Uterus (tissue), 4 donors: ENCODE data around the gene SCN5A. TPM values are rescaled to one million over a fixed set of nuclear protein-coding genes. Genes with fewer than 3 reads are reported as not detected.

ENCODE experiments used
- DNase-seq, 2 donors: peaks; one replicate each; pipeline ENCODE4 v3.0.0-alpha.2; 2019 to 2020
- H3K27ac ChIP-seq, 2 donors: fragments of 200-600 bp; sonication (generic); 1 replicate in 1 of 2; 2 replicates in 1 of 2; pipeline ENCODE4 v1.5.1; 2016 to 2018
- H3K27me3 ChIP-seq, 2 donors: fragments of 200-600 bp; sonication (generic); one replicate each; pipeline ENCODE4 v1.5.1; 2018 to 2019; ENCODE audit warnings: control low read depth in 1 of 2
- H3K36me3 ChIP-seq, 2 donors: fragments of 200-600 bp; sonication (generic); one replicate each; pipeline ENCODE4 v1.5.1; 2019; ENCODE audit warnings: control low read depth in 1 of 2
- H3K4me1 ChIP-seq, 2 donors: fragments of 200-600 bp; sonication (generic); one replicate each; pipeline ENCODE4 v1.5.1; 2018 to 2019; ENCODE audit warnings: control low read depth in 1 of 2
- H3K4me3 ChIP-seq, 2 donors: fragments of 200-600 bp; sonication (generic); 1 replicate in 1 of 2; 2 replicates in 1 of 2; pipeline ENCODE4 v1.5.1; 2018 to 2019; ENCODE audit warnings: mild to moderate bottlenecking in 1 of 2
- H3K9me3 ChIP-seq, 2 donors: fragments of 200-600 bp; sonication (generic); one replicate each; pipeline ENCODE4 v1.5.1; 2019; ENCODE audit warnings: control low read depth in 1 of 2
- POLR2A ChIP-seq, 2 donors: fragments of 450-650 bp; IDR thresholded peaks; one replicate each; pipeline ENCODE4 v1.6.1; 2016; ENCODE audit warnings: antibody characterized with exemption in 2 of 2, mild to moderate bottlenecking in 1 of 2, moderate library complexity in 1 of 2
- intact Hi-C: fragments of 100-400 bp; cut with DNase I; formaldehyde crosslinking; loops from one replicate; pipeline ENCODE4 v1.15.1; 2023; ENCODE audit warnings: low total_unique reads
- total RNA-seq, 4 donors: library from RNA; depleted of rRNA in 3 of 4; stranded (reverse); fragments of >200 nt in 3 of 4; gene quantifications; one replicate each; pipeline versions ENCODE4 v1.1.0 to v1.2.4, GENCODE V29; 2014 to 2023
- TF ChIP-seq, protein P1 (sequence below), 4 experiments: fragments of 200-600 bp in 2 of 4; fragments of 450-650 bp in 2 of 4; sonication (generic) in 2 of 4; IDR thresholded peaks; one replicate each; pipeline ENCODE4 v1.5.1; 2016 to 2019; ENCODE audit warnings: antibody characterized with exemption in 4 of 4, mild to moderate bottlenecking in 2 of 4, moderate library complexity in 1 of 4
- donor health status: DM: yes; HTN: yes; CAD: no.

SCN5A gene
- total RNA-seq, 4 donors from 2014 or later: under 0.01 to 3.2 (median 1.6) TPM; not detected in 1

- no peaks in the 10 kb centered on the region for H3K36me3 ChIP-seq
These were observed 70.9 kb downstream of the SCN5A start for GRCh38 chr3:38578551-38578950.

GRCh38 chr3:38578081-38578475 lies 71.4 kb downstream of the SCN5A start:
- no peak for DNase-seq
- Histone ChIP-seq H3K27ac (no peak overlapping the region), H3K36me3 (no peaks in the 10 kb centered on the region), H3K9me3 (no peaks in the 10 kb centered on the region), H3K4me1 (no peaks in the 10 kb centered on the region), H3K27me3 (no peaks in the 10 kb centered on the region), H3K4me3 (no peak overlapping the region)
- TF ChIP-seq, protein P1, sequence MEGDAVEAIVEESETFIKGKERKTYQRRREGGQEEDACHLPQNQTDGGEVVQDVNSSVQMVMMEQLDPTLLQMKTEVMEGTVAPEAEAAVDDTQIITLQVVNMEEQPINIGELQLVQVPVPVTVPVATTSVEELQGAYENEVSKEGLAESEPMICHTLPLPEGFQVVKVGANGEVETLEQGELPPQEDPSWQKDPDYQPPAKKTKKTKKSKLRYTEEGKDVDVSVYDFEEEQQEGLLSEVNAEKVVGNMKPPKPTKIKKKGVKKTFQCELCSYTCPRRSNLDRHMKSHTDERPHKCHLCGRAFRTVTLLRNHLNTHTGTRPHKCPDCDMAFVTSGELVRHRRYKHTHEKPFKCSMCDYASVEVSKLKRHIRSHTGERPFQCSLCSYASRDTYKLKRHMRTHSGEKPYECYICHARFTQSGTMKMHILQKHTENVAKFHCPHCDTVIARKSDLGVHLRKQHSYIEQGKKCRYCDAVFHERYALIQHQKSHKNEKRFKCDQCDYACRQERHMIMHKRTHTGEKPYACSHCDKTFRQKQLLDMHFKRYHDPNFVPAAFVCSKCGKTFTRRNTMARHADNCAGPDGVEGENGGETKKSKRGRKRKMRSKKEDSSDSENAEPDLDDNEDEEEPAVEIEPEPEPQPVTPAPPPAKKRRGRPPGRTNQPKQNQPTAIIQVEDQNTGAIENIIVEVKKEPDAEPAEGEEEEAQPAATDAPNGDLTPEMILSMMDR (IDR thresholded peaks at IDR 0.05): no peak
- no peak for TF ChIP-seq POLR2A (IDR thresholded peaks at IDR 0.05)
- intact Hi-C loops: no loop called here

More at GRCh38 chr3:38578551-38578950, 70.9 kb downstream of the SCN5A start:
- H3K27ac ChIP-seq: no peak overlapping the region
- intact Hi-C loops: no loop called here
- TF ChIP-seq, protein P1 (IDR thresholded peaks at IDR 0.05): no peak
- TF ChIP-seq POLR2A (IDR thresholded peaks at IDR 0.05): no peak
- no peak overlapping the region for H3K4me3 ChIP-seq
- no peaks in the 10 kb centered on the region for H3K4me1 ChIP-seq
- H3K9me3 ChIP-seq: no peaks in the 10 kb centered on the region
- no peaks in the 10 kb centered on the region for H3K27me3 ChIP-seq
- DNase-seq: no peak

- Histone ChIP-seq H3K9me3 (no peaks in the 10 kb centered on the region), H3K4me1 (no peaks in the 10 kb centered on the region), H3K27ac (no peak overlapping the region), H3K27me3 (no peaks in the 10 kb centered on the region), H3K36me3 (no peaks in the 10 kb centered on the region), H3K4me3 (no peak overlapping the region)
- TF ChIP-seq POLR2A (IDR thresholded peaks at IDR 0.05): no peak
- TF ChIP-seq, protein P1 (IDR thresholded peaks at IDR 0.05): no peak
- no peak for DNase-seq
- intact Hi-C loops: no loop called here
These were observed 72.0 kb downstream of the SCN5A start for GRCh38 chr3:38577371-38578080.

DNA sequence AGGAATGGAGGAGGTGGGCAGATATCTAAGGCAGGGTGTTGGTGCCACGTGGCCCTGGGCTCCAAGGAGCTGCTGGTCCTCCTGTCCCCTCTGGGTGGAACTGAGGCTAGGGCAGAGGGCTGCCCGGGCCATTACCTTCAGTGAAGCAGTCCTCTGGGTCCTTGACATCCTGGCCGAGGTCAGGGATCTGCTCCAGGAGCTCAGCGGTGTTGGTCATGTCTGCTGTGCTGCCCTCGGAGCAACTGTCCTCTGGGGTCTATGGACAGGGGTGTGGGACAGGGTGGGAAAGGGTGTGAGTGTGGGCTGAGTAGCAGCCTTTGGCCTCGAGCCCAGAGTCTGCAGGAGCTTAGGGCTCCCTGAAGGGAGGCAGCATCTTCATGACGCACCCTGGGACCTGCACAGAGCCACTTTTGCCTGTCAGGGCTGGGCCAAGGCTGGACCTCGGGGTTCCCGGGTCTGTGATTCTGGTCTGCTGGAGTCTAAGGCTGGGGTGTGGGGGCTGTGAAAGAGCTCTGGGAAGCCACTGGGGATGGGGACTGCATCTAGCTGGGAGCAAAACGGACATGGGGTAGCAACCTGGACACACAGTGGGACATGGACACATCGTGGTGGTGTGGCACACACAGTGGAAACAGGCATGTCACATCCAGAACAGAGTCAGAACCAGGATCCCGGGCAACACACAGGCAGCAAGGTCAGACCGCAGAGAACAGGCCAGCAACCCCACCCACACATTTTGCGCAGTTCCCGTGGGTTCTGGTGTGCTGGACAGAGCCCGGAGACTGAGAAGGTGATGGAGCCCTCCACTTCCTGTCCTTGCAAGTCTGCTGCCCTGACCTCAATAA lies 72.7 kb downstream of the SCN5A start:
- Histone ChIP-seq H3K4me1 (no peaks in the 10 kb centered on the region), H3K27me3 (no peaks in the 10 kb centered on the region), H3K27ac (no peak overlapping the region), H3K36me3 (no peaks in the 10 kb centered on the region), H3K9me3 (no peaks in the 10 kb centered on the region), H3K4me3 (no peak overlapping the region)
- no peak for TF ChIP-seq POLR2A (IDR thresholded peaks at IDR 0.05)
- TF ChIP-seq, protein P1 (IDR thresholded peaks at IDR 0.05): no peak
- no peak for DNase-seq
- intact Hi-C loops: no loop called here

GRCh38 chr3:38576131-38576525 lies 73.4 kb downstream of the SCN5A start:
- Histone ChIP-seq H3K4me3 (no peak overlapping the region), H3K36me3 (no peaks in the 10 kb centered on the region), H3K27me3 (no peaks in the 10 kb centered on the region), H3K4me1 (no peaks in the 10 kb centered on the region), H3K27ac (no peak overlapping the region), H3K9me3 (no peaks in the 10 kb centered on the region)
- intact Hi-C loops: no loop called here
- TF ChIP-seq, protein P1 (IDR thresholded peaks at IDR 0.05): no peak
- no peak for TF ChIP-seq POLR2A (IDR thresholded peaks at IDR 0.05)
- no peak for DNase-seq
